ENCODE measurements around the gene NUDT8. TPM values are rescaled to one million over a fixed set of nuclear protein-coding genes. Genes with fewer than 3 reads are reported as not detected.

NUDT8 gene
- total RNA-seq, 1 experiment from 2014 or later = 18.1 TPM

DNA sequence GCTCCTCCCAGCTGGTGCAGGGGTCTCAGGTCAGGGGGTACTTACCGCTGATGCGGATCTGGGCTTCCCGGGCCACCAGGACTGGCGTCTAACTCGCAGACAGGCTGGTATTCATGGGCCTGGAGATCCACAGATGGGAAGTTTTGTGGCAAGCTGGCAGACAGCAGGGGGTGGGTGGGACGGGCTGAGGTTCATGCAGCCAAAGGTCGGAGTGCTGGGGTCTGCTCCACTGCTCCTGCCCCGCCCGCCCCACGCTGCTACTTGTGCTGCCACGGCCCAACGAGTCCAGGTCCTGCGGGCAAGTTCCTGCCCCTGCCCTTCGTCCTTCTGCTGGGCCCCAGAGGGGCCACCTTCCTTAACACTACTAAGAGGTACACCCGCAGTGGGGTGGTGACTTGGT is 17.7 kb upstream of the NUDT8 start:
- POLR2A ChIA-PET = interaction anchor here (2.0 kb wide), 1 partner anchor 17 kb away, joined by 7 read pairs; the partner anchor contains the start of gene NUDT8
- intact Hi-C loops (cut with micrococcal nuclease; ENCODE audit: unreplicated experiment) = no loop called here
- DNase-seq = no peak

DNA sequence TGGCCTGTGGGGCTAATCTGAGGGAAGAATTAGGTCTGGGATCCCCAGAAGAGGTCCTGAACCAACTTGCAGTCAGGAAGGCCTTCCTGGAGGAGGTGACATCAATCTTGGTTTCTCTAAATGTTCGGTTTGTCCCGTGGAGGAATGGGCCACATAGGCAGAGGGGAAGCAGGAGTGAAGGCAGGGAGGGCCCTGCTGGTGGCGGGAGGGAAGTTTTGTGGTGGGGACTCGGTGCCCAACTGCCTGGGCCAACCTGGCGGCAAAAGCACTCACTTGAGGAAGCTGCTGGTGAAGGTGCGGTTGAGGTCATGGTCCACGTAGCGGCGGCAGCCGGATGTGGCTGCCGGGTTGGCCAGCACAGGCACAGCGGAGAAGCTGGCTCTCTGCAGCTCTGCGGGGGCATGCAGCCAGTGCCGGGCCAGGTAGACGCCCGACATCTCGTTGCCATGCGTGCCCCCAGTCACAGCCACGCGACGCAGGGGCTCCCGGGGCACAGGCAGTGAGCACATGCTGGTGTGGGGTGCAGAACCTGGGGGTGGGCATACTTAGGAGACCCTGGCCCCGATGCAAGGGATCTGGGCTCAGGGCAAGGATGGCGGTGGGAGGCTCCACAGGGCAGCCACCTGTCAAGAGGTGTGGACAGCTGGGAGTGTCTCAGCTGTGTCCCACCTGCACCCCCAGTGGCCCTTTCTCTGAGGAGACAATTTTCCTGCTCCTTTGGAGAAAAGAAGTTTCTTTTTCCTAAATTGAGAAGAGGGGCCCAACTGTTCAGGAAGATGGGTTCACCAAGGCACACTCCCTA is 17.0 kb upstream of the NUDT8 start:
- TF ChIP-seq, protein P1, sequence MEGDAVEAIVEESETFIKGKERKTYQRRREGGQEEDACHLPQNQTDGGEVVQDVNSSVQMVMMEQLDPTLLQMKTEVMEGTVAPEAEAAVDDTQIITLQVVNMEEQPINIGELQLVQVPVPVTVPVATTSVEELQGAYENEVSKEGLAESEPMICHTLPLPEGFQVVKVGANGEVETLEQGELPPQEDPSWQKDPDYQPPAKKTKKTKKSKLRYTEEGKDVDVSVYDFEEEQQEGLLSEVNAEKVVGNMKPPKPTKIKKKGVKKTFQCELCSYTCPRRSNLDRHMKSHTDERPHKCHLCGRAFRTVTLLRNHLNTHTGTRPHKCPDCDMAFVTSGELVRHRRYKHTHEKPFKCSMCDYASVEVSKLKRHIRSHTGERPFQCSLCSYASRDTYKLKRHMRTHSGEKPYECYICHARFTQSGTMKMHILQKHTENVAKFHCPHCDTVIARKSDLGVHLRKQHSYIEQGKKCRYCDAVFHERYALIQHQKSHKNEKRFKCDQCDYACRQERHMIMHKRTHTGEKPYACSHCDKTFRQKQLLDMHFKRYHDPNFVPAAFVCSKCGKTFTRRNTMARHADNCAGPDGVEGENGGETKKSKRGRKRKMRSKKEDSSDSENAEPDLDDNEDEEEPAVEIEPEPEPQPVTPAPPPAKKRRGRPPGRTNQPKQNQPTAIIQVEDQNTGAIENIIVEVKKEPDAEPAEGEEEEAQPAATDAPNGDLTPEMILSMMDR (IDR thresholded peaks at IDR 0.05; ENCODE audit: insufficient read depth in 1 of 2, low read depth in 1 of 2, low read length in 1 of 2, severe bottlenecking in 1 of 2, unreplicated experiment in 1 of 2) = no peak
- Mint-ChIP-seq H3K4me3 (ENCODE audit: unreplicated experiment) (no peak overlapping the region), H3K9me3 (ENCODE audit: unreplicated experiment) (no peaks in the 10 kb centered on the region), H3K27me3 (ENCODE audit: insufficient read depth, unreplicated experiment) (no peaks in the 10 kb centered on the region), H3K4me1 (ENCODE audit: low read depth, unreplicated experiment) (peaks cover 18% of the 10 kb centered on the region), H3K27ac (ENCODE audit: unreplicated experiment) (no peak overlapping the region), H3K36me3 (ENCODE audit: insufficient read depth, unreplicated experiment) (peaks cover 6% of the 10 kb centered on the region)
- ChIA-PET POLR2A (interaction anchor here (2.0 kb wide), 1 partner anchor 16 kb away, joined by 7 read pairs; the partner anchor contains the start of gene NUDT8), CTCF (interaction anchor here (0.8 to 1.7 kb wide), 4 partner anchors 11 to 45 kb away, joined by 3 to 5 read pairs (median 3); no protein-coding TSS in a partner anchor)
- Histone ChIP-seq H3K36me3 (ENCODE audit: control insufficient read depth, insufficient read depth, low read length) (no peaks in the 10 kb centered on the region), H3K27me3 (replicated peaks; ENCODE audit: control insufficient read depth, insufficient read depth, low read length) (no peaks in the 10 kb centered on the region), H3K9me3 (peaks cover 8% of the 10 kb centered on the region; the same call in 1 of the 2 replicates), H3K4me3 (ENCODE audit: low read depth, low read length) (no peak overlapping the region), H3K4me1 (peaks cover 15% of the 10 kb centered on the region)
- intact Hi-C loops (cut with micrococcal nuclease; ENCODE audit: unreplicated experiment) = no loop called here
- no TSS peak for BruUV-seq (replicated peaks)
- no peak for DNase-seq

More for the DNA sequence above, 17.7 kb upstream of the NUDT8 start:
- Mint-ChIP-seq H3K9me3 (ENCODE audit: unreplicated experiment) (peaks cover 5% of the 10 kb centered on the region), H3K27ac (ENCODE audit: unreplicated experiment) (no peak overlapping the region), H3K27me3 (ENCODE audit: insufficient read depth, unreplicated experiment) (no peaks in the 10 kb centered on the region), H3K36me3 (ENCODE audit: insufficient read depth, unreplicated experiment) (peaks cover 6% of the 10 kb centered on the region), H3K4me3 (ENCODE audit: unreplicated experiment) (no peak overlapping the region), H3K4me1 (ENCODE audit: low read depth, unreplicated experiment) (peaks cover 21% of the 10 kb centered on the region)
- CTCF ChIA-PET = interaction anchor here (1.0 kb wide), 2 partner anchors 10 to 18 kb away, joined by 3 read pairs; partner anchors contain the start of gene NUDT8
- TF ChIP-seq, protein P1 (IDR thresholded peaks at IDR 0.05; ENCODE audit: insufficient read depth in 1 of 2, low read depth in 1 of 2, low read length in 1 of 2, severe bottlenecking in 1 of 2, unreplicated experiment in 1 of 2) = no peak
- no peak overlapping the region for H3K4me3 ChIP-seq (ENCODE audit: low read depth, low read length)
- no TSS peak for BruUV-seq (replicated peaks)
- H3K9me3 ChIP-seq = peaks cover 8% of the 10 kb centered on the region; the same call in 1 of the 2 replicates
- H3K4me1 ChIP-seq = peaks cover 15% of the 10 kb centered on the region
- H3K36me3 ChIP-seq (ENCODE audit: control insufficient read depth, insufficient read depth, low read length) = no peaks in the 10 kb centered on the region
- no peaks in the 10 kb centered on the region for H3K27me3 ChIP-seq (replicated peaks; ENCODE audit: control insufficient read depth, insufficient read depth, low read length)

DNA sequence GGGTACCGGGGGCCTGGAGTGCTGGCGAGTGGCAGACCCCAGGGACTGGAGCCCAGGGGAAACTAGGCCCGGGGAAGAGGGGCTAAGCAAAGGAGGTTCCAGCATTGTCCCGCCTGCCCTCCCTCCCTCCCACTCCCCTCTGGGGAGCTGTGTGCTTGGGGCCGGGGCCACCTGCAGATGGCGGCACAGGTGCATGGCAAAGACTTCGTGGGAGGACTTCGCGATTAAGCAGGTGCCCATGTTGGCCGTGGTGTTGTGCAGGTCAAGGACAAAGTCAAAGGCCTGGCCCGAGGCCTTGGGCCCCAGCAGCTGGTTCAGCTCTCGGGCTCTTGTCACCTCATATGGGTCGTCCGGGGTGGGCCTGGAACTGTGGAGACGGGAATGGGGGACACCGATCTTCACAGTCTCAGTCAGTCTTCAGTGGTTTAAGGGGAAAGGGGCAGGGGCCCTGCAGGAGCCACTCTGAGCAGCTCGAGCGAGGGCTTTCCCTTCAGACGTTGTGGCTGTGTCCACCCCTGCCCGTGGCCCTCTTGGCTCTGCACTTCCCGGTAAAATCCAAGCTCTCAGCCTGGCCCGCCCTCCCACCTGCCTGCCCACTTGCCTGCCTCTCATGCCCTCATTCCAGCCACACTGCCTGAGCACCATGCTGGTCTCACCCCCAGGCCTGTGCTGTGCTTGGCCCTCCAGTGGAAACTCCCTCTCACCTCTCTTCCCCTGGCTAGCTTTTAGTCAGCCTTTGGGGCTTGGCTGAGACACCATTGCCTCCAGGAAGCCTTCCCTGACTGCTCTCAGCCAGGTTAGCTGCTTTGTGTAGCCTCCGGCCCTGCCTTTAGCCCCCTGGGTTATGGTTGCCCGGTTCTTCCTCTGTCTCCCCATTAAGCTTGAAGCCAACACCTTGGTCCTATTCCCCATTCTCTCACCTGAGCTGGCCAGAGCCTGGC is 16.1 kb upstream of the NUDT8 start:
- peaks cover 8% of the 10 kb centered on the region; the same call in 1 of the 2 replicates for H3K9me3 ChIP-seq
- no peaks in the 10 kb centered on the region for H3K27me3 ChIP-seq (replicated peaks; ENCODE audit: control insufficient read depth, insufficient read depth, low read length)
- Mint-ChIP-seq H3K36me3 (ENCODE audit: insufficient read depth, unreplicated experiment) (peaks cover 6% of the 10 kb centered on the region), H3K4me1 (ENCODE audit: low read depth, unreplicated experiment) (peaks cover 16% of the 10 kb centered on the region), H3K4me3 (ENCODE audit: unreplicated experiment) (no peak overlapping the region), H3K27ac (ENCODE audit: unreplicated experiment) (peak overlapping the region; percentile 15), H3K9me3 (ENCODE audit: unreplicated experiment) (no peaks in the 10 kb centered on the region), H3K27me3 (ENCODE audit: insufficient read depth, unreplicated experiment) (no peaks in the 10 kb centered on the region)
- intact Hi-C loops (cut with micrococcal nuclease; ENCODE audit: unreplicated experiment) = no loop called here
- ChIA-PET POLR2A (interaction anchor here (2.0 kb wide), 1 partner anchor 15 kb away, joined by 7 read pairs; the partner anchor contains the start of gene NUDT8), CTCF (interaction anchor here (0.6 to 1.7 kb wide), 6 partner anchors 14 to 122 kb away, joined by 3 to 7 read pairs (median 4); no protein-coding TSS in a partner anchor)
- no peak overlapping the region for H3K4me3 ChIP-seq (ENCODE audit: low read depth, low read length)
- BruUV-seq (replicated peaks) = no TSS peak
- TF ChIP-seq, protein P1 (IDR thresholded peaks at IDR 0.05; ENCODE audit: insufficient read depth in 1 of 2, low read depth in 1 of 2, low read length in 1 of 2, severe bottlenecking in 1 of 2, unreplicated experiment in 1 of 2) = no peak
- peaks cover 11% of the 10 kb centered on the region for H3K4me1 ChIP-seq
- peak; percentile 32 to 59 for DNase-seq
- H3K36me3 ChIP-seq (ENCODE audit: control insufficient read depth, insufficient read depth, low read length) = no peaks in the 10 kb centered on the region
